Measurements from ENCODE around the gene TFCP2L1. TPM values are rescaled to one million over a fixed set of nuclear protein-coding genes. Genes with fewer than 3 reads are reported as not detected.

TFCP2L1 gene
- total and polyA plus RNA-seq, 9 donors = 0.05 to 13.8 (median 0.86) TPM; not detected in 1

DNA sequence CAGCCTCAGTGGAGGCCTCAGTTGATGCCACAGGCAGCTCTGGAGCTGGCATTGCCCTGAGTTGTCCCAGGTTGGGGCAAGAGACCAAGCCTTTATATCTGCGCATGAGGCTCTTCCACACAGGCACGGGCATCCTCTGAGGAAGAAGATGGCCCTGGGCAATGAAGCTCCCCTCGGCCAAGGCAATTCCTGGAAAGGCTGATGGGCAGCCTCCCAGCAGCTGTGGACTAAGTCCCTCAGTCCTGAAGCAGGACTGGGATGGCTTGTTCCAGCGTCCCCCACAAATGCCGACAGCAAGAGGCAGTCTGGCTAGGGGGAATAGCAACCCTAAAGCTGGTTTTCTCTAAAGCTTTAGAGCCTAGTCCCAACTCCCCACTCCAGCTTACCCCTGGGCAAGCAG lies 90.0 kb downstream of the TFCP2L1 start:
- H3K27ac ChIP-seq = no peak overlapping the region
- H3K4me1 ChIP-seq (ENCODE audit: insufficient read depth) = no peaks in the 10 kb centered on the region
- H3K9me3 ChIP-seq = no peaks in the 10 kb centered on the region
- no peak for TF ChIP-seq POLR2A (IDR thresholded peaks at IDR 0.05)
- TF ChIP-seq EP300 (IDR thresholded peaks at IDR 0.05) = no peak
- TF ChIP-seq, protein P1, sequence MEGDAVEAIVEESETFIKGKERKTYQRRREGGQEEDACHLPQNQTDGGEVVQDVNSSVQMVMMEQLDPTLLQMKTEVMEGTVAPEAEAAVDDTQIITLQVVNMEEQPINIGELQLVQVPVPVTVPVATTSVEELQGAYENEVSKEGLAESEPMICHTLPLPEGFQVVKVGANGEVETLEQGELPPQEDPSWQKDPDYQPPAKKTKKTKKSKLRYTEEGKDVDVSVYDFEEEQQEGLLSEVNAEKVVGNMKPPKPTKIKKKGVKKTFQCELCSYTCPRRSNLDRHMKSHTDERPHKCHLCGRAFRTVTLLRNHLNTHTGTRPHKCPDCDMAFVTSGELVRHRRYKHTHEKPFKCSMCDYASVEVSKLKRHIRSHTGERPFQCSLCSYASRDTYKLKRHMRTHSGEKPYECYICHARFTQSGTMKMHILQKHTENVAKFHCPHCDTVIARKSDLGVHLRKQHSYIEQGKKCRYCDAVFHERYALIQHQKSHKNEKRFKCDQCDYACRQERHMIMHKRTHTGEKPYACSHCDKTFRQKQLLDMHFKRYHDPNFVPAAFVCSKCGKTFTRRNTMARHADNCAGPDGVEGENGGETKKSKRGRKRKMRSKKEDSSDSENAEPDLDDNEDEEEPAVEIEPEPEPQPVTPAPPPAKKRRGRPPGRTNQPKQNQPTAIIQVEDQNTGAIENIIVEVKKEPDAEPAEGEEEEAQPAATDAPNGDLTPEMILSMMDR (IDR thresholded peaks at IDR 0.05) = no peak
- 63 to 73% (median 64%) methylated on average over 5 of the region's 5 CpGs for WGBS, 3 donors
- H3K36me3 ChIP-seq = no peaks in the 10 kb centered on the region
- intact Hi-C loops (cut with DNase I) = no loop called here
- DNase-seq = no peak
- H3K27me3 ChIP-seq = no peaks in the 10 kb centered on the region
- H3K4me3 ChIP-seq = no peak overlapping the region

DNA sequence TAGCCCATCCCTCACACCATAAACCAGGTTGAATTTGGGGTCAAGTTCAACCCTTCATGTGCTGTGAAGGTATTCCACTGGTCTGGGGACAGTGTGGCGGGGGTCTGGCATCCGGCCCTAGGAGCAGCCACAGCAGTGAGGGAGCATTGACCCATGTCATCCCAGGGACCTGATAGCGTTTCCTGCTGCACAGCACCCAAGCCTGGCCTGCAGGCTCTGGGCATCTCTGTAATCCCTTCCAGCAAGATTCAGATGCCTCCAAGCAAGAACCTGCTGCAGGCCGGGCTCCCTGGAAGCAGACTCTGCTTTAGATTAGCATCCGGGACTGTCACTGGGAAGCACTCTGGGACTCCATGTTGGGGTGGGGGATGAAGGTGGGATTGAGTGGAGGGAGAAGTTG lies 90.4 kb downstream of the TFCP2L1 start:
- Histone ChIP-seq H3K36me3 (no peaks in the 10 kb centered on the region), H3K4me3 (no peak overlapping the region), H3K9me3 (no peaks in the 10 kb centered on the region), H3K27me3 (no peaks in the 10 kb centered on the region), H3K4me1 (ENCODE audit: insufficient read depth) (no peaks in the 10 kb centered on the region), H3K27ac (no peak overlapping the region)
- WGBS, 3 donors = 80 to 89% (median 84%) methylated on average over 5 of the region's 5 CpGs
- no peak for DNase-seq
- TF ChIP-seq, protein P1 (IDR thresholded peaks at IDR 0.05) = no peak
- intact Hi-C loops (cut with DNase I) = no loop called here

DNA sequence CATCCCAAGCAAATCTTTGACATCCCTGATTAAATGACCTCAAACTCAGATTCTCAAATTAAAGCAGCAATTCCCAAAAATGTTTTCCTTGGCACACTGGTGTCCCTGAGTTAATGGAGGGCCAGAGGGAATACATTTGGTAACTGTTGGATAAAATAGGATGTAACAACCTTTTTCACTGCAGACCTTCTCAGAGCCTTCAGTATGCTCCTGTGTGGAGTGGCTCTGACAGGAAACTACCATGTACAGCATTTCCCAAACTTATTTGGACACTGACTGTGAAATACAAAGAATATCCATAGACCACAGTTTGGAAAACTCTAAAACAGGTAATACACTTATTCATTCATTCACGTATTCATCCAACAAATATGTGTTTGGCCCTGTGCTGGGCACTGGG lies 91.8 kb downstream of the TFCP2L1 start:
- no peak for TF ChIP-seq EP300 (IDR thresholded peaks at IDR 0.05)
- TF ChIP-seq POLR2A (IDR thresholded peaks at IDR 0.05) = no peak
- TF ChIP-seq, protein P1 (IDR thresholded peaks at IDR 0.05) = no peak

DNA sequence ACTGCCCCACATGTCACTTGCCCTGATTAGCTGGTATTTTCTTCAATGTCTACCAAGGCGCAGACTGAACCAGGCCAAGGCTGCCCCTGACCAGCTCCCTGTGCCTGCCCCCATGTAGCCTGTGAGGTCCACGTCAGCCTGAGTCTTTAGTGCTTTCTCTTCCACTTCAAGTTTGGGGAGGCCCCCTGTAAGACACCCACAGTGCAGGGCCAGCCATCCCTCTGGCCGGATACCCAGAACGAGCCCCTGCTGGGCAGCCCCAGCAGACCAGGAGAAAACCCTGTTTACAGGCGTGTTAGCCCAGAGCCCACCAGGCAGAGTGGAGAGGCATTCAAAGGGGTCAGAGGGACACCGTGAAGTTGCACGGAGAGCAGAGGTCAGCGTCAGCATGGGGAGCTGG lies 92.4 kb downstream of the TFCP2L1 start:
- intact Hi-C loops (cut with DNase I) = no loop called here
- H3K36me3 ChIP-seq = no peaks in the 10 kb centered on the region

More for the DNA sequence above, 91.8 kb downstream of the TFCP2L1 start:
- Histone ChIP-seq H3K27ac (no peak overlapping the region), H3K4me1 (ENCODE audit: insufficient read depth) (no peaks in the 10 kb centered on the region), H3K36me3 (no peaks in the 10 kb centered on the region), H3K9me3 (no peaks in the 10 kb centered on the region), H3K27me3 (no peaks in the 10 kb centered on the region), H3K4me3 (no peak overlapping the region)
- 91 to 93% (median 93%) methylated on average over 1 of the region's 1 CpG for whole genome bisulfite sequencing, 3 donors
- intact Hi-C loops (cut with DNase I) = no loop called here
- no peak for DNase-seq

More for the DNA sequence above, 92.4 kb downstream of the TFCP2L1 start:
- Histone ChIP-seq H3K27ac (no peak overlapping the region), H3K9me3 (no peaks in the 10 kb centered on the region), H3K27me3 (no peaks in the 10 kb centered on the region), H3K4me3 (no peak overlapping the region), H3K4me1 (ENCODE audit: insufficient read depth) (no peaks in the 10 kb centered on the region)
- TF ChIP-seq POLR2A (IDR thresholded peaks at IDR 0.05) (no peak), EP300 (IDR thresholded peaks at IDR 0.05) (no peak)
- TF ChIP-seq, protein P1 (IDR thresholded peaks at IDR 0.05) = no peak
- WGBS, 3 donors = 49 to 55% (median 54%) methylated on average over 8 of the region's 8 CpGs
- DNase-seq = no peak
